ENCODE results near the gene FKBP6. TPM values are rescaled to one million over a fixed set of nuclear protein-coding genes. Genes with fewer than 3 reads are reported as not detected.
"Not testable (repeated sequence)": the region's sequence is repeated elsewhere in the genome, so short reads cannot be mapped to it uniquely, and the experiment has no call there.

FKBP6 gene
- total RNA-seq, 2 donors from 2014 or later: not detected

DNA sequence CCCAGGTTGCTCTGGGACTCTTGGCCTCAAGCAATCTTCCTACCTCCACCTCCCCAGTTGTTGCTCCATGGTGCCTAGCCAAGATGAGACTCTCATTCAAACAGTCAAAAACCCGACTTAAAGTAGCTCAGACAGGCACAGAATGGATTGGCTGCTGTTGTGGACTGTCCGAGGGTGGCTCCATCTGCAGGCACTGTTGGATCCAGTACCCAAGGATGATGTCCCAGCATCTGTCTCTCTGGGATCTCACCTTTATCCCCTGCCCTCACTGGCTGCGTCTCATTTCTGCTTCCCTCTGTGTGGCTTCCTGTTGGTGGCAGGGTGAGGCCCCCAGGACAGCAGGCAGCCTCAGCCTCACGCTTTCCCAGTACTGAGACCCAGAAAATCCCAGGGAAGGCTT is 48.3 kb downstream of the FKBP6 start:
- DNase-seq; intact Hi-C loops (cut with DNase I, micrococcal nuclease); ATAC-seq: not testable (repeated sequence)

DNA sequence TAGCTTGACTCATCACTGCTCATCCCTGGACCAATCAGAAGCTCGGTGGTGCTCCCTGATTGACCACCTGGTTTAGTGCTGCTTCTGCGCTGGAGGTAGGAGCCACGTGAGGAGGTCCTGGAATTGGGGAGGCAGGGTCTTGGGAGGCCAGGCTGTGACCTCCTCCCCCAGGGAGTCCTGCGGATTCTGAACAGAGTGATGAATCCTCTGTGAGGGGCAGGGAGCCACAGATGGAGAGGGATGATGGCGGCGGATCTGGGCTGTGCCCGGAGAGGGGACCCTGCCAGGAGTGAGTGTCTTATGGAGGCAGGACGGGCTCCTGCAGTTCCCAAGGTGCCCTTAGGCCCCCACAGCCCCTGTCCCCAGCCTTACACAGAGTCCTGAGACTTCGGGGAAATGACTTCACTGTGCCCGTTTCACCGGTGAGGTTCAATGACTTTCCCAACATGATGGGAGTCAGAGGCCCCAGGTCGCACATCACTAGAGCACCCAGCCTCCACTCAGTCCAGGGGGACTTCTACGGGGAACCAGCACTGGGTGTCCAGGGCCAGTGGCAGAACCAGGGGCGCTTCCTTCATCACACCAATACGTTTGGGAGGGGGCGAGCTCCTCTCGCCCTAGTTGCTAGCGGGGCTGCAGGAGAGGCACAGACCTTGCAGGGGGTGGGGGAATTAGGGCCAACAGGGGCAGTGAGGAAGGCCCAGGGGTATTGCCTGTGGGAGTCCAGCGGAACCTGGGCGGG is 48.9 kb downstream of the FKBP6 start:
- ATAC-seq: no peak
- no peak for DNase-seq
- intact Hi-C loops (cut with DNase I, micrococcal nuclease): no loop called here

DNA sequence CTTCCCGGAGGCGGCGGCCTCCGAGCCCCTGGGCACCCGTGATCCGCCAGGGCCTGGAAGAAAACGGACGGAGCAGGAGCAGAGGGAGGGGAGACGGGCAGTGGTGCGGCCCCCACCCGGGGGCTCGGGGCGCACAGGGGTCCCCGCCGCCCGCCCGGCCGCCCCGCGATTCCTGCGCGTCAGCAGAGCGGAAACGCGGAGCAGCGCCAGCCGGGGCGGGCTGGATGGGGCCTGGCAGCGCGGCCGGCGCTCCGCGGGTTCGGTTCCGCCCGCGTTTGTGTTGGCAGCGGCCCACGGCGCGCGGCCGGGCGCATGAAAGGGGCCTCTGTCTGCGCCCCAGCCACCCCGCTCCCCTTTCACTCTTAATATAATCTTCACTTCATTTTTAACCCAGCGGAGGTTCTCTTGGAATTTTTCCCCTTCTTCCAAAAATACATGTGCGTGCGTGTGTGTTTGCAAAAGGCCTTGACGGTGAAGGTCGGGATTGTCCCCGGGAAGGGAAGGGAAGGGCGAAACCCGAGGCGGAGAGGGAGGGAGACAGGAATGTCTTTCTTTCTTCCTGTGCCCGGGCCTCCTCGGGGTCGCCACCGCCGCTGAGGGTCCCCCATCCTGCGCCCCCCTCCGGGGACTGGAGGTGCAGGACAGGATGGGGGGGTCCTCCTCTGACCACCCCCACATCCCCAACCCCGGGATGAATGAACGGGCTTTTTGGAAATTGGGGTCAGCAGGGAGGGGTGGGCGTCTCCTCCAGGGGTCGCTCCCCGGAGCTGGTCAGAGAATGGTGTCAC is 49.6 kb downstream of the FKBP6 start:
- ATAC-seq; intact Hi-C loops (cut with DNase I, micrococcal nuclease); DNase-seq: not testable (repeated sequence)

DNA sequence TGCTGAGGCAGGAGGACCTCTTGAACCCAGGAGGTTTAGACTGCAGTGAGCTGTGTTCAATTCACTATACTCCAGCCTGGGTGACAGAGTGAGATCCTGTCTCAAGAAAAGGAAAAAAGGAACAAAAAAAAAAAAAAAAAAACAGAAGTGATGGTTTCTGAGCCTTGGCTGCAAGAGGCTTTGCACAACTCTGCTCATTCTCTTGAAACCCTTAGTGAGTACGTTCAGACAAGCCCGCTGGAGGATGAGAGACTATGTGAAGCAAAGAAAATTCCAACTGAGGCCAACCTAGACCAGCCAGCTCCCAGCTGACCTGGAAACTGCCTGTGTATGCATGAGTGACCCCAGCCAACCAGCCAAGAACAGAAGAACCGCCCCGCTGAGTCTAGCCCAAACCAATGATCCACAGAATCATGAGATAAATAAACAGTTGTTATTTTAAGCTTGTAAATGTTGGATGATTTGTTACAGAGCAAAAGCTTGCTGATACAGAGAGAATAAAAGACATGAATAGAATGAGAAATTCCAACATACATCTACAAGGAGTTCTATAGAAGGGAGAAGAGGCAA is 55.1 kb downstream of the FKBP6 start:
- no peak for DNase-seq
- ATAC-seq: no peak
- intact Hi-C loops (cut with DNase I, micrococcal nuclease): no loop called here

DNA sequence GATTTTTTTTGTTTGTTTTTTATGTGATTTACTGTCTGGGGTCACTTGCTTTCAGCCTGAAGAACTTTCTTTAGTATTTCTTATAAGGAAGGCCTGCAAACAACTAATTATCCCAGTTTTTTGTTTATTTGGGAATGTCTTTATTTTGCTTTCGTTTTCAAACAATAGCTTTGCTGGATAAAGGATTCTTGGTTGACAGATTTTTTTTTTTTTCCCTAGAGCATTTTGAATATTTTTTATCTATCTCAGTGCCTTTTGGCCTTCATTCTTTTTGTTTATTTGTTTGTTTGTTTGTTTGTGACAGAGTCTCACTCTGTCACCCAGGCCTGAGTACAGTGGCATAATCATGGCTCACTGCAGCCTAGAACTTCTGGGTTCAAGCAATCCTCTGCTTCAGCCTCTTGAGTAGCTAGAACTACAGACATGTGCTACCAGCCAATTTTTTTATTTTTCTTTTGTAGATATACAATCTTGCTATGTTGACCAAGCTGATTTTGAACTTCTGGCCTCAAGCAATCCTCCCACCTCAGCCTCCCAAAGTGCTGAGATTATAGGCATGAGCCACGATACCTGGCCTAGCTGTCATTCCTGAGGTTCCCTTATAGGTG is 59.4 kb downstream of the FKBP6 start:
- no peak for ATAC-seq
- intact Hi-C loops (cut with DNase I, micrococcal nuclease): no loop called here
- DNase-seq: no peak

DNA sequence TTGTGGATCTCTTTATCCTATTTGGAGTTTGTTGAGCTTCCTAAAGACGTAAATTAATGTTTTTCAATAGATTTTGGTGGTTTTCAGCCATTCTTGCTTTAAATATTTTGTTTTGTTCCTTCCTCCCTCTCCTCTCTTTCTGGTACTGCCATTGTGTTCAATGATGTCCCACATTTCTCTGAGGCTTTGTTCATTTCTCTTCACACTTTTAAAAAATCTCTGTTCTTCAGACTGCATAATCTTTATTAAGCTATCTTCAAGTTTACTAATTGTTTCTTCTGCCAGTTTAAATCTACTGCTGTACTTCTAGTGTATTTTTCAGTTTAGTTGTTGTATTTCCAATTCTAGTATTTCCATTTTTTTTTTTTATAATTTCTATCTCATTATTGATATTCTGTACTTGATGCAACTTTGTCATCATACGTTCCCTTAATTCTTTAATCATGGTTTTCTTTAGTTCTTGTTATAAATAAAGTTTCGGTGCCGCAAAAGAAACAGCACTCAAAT is 60.0 kb downstream of the FKBP6 start:
- DNase-seq (no peak), ATAC-seq (no peak)
- intact Hi-C loops (cut with DNase I, micrococcal nuclease): no loop called here

DNA sequence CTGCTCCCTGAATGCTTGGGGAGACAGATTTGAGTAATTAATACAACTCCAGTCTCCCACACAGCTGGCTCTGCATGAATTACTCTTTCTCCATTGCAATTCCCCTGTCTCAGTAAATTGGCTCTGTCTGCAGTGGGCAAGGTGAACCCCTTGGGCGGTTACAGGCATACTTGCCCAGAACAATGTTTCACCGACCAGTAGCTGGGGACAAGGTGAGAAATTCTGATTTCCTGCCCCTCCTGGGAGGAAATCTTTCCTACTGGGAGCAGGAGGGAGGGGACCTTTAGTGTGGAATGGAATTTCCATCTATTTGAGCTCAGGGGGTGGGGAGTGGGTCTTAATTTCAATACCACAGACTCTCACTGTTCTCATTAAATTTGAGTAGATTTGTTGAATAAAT is 63.4 kb downstream of the FKBP6 start:
- DNase-seq (no peak), ATAC-seq (no peak)
- intact Hi-C loops (cut with DNase I, micrococcal nuclease): no loop called here

DNA sequence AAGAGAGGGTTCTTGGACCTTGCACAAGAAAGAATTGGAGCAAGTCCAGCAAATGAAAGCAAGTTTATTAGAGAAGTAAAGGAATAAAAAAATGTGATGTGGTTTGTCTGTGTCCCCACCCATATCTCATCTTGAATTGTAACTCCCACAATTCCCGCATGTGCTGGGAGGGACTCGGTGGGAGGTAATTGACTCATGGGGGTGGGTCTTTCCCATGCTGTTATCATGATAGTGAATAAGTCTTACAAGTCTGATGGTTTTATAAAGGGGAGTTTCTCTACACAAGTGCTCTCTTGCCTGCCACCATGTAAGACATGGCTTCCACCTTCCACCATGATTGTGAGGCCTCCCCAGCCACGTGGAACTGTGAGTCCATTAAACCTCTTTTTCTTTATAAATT is 66.5 kb downstream of the FKBP6 start:
- ATAC-seq (no peak), DNase-seq (no peak)
- intact Hi-C loops (cut with DNase I, micrococcal nuclease): no loop called here

DNA sequence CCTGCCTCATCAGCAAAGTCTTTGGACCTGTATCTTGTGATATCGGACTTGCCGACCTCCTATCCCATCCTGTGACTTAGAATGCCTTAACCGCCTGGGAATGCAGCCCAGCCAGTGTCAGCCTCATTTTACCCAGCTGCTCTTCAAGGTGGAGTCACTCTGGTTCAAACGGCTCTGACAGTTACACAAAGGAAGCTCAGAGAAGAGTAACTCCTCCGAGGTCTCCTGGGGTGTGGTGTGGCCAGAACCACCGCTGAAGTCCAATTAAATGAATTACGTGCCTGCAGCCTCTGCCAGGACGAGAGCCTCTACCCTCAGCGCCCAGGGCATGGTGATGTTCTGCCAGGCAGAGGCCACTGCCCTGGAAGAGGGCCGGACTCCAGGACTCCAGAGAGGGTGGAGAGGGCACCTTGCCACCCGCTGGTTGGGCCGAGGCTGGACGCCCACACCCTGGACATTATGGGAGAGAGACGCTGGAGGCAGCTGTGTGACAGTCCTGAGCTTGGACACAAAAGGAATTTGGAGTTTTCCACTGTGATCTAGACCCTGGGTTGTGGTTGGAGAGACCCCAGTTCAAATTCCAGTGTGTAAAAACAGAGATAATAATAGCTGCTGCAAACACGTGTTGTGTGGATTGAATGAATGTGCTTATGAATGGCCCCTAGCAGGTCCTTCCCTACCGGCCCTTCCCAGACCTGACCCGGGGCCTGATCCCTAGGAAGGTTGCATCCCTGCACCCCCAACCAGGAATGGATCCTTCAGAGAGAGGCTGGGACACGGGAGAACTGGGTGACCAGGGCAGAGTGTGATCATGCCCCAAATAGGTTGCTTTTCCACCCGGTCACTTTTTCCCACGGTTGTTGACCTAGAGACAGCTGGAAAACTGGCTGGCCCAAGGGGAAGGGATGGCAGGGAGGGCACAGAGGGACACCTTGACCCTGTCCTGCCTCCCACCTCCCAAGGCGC is 67.9 kb downstream of the FKBP6 start:
- intact Hi-C loops (cut with DNase I, micrococcal nuclease): no loop called here
- ATAC-seq (no peak), DNase-seq (no peak)

DNA sequence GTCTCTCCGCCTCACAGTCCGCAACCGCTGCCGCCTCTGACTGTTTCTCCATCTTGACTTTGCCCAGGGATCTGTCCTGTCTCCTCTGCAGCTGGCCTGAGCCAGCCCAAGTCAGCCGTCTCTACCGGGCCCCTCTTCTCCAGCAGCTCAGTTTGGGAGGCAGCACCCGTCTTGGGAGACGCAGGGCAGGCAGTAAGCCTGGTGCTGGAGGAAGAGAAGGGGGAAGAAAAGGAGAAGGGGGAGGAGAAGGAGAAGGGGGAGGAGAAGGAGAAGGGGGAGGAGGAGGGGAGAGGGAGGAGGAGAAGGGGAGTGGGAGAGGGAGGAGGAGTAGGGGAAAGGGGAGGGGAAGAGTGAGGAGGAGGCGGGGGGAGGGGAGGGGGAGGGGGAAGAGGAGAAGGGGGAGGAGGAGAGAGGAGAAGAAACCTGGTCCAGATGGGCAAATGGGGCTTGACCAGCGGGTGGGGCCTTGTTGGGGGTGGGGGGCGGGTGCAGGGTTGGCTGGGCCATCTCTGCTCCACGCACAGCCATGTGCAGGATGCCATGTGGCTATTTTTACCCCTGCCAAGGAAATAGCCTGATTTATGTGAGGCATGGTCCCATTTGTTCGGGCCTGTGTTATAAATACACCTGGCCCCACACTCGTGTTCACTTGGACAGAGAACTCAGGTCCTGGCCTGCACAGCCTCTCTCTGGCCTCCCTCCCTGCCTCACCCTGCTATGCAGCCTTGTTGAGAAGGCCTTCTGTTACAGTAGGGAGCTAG is 69.7 kb downstream of the FKBP6 start:
- no peak for DNase-seq
- intact Hi-C loops (cut with DNase I, micrococcal nuclease): no loop called here

DNA sequence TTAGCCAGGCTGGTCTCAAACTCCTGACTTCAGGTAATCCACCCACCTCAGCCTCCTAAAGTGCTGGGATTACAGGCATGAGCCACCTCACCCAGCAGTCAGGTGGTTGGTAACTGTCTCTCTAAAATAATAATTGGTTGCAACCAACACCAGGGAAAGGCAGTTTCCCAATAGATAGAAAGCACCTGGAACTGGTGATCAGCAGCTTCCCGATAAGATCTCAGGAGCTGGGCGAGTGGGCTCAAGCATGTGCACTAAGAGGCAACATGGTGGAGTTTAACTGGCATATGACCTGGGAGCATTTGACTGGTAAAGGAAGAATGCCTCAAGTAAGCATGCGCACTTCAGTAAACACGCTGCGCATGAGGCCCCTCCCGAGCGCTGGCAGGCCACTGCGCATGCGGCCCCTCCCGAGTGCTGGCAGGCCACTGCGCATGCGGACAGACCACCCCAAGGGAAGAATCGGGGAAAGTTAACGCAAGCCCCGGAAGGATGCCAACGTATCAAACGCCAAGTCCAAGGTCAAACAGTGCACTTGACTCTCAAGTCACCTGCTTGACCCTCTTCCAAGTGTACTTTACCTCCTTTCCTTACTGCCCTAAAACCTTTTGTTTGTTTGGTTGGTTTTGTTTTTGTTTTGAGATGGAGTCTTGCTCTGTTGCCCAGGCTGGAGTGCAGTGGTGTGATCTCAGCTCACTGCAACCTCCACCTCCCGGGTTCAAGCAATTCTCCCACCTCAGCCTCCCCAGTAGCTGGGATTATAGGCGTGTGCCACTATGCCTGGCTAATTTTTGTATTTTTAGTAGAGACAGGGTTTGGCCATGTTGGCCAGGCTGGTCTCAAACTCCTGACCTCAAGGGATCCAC is 71.5 kb downstream of the FKBP6 start:
- DNase-seq: peak; percentile 50 to 74
- ATAC-seq: peak; percentile 70
- intact Hi-C loops (cut with DNase I, micrococcal nuclease): not testable (repeated sequence)

More for the DNA sequence above, 69.7 kb downstream of the FKBP6 start:
- no peak for ATAC-seq

DNA sequence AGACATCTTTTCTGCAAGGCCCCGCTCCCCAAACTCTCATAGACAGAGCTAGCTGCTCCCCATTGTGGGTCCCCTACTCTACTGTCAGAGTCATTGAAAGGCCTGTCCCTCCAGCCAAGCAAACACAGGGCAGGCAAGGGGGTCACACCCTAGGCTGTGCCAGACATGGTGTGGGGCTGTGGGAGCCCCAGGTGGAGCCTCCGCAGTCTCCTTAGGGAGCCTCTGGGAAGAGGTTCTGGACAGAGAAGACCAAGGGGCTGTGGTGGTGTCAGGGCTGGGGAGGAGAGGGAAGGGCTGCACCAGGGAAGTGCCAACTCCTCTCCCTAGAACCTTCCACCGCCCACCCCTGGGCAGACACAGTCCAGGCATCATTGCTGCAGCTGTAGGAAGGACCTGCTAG is 76.9 kb downstream of the FKBP6 start:
- DNase-seq; ATAC-seq; intact Hi-C loops (cut with DNase I, micrococcal nuclease): not testable (repeated sequence)

Other genes with a start within 250 kb of the FKBP6 start
- gene SPDYE9, start 242.1 kb upstream of the FKBP6 start, total RNA-seq: not detected
- 10 to 100 TPM; 20.7 to 24.1 TPM for gene NSUN5, start 19.3 kb upstream of the FKBP6 start, total RNA-seq
- under 1 TPM in 1 of 2 donors, not detected in 1; 0.28 TPM for gene TRIM50, start 79 bp upstream of the FKBP6 start, total RNA-seq
- under 1 TPM; 0.12 to 0.25 TPM for gene FZD9, start 105.6 kb downstream of the FKBP6 start, total RNA-seq
- 10 to 100 TPM; 37.7 to 42.6 TPM for gene BAZ1B, start 194.1 kb downstream of the FKBP6 start, total RNA-seq
- 10 to 100 TPM; 59.0 to 60.8 TPM for gene BCL7B, start 229.5 kb downstream of the FKBP6 start, total RNA-seq

Data from left colon (tissue), 2 donors.